K562 treated with DMSO at 1 percent for 4 hours (cell line): ENCODE results near the gene RARRES1. TPM values are rescaled to one million over a fixed set of nuclear protein-coding genes. Genes with fewer than 3 reads are reported as not detected.

Source experiments
- total RNA-seq: library from RNA; unstranded; fragments of 300-600 nt; gene quantifications from 2 replicates; pipeline ENCODE4 v1.2.3, GENCODE V29; 2022; ENCODE audit not compliant: insufficient read depth

The RARRES1 gene
- total RNA-seq: not detected in 2 replicates

GRCh38 chr3:158731938-158732855 lies at the start of gene RARRES1:
Gene RARRES1 (minus strand): TSS chr3:158732457. CDS start chr3:158732415, 42 bp downstream.

GRCh38 chr3:158672215-158673176 lies 59.8 kb downstream of the RARRES1 start, which contains the start of gene LXN:
Gene LXN (minus strand): TSS chr3:158672648. CDS start chr3:158672478, 170 bp downstream.

Other genes starting within 250 kb of the RARRES1 start
- gene MLF1, start 161.3 kb downstream of the RARRES1 start, total RNA-seq: 10.1 and 11.2 TPM in 2 replicates
- 11.4 and 11.9 TPM in 2 replicates for gene GFM1, start 87.9 kb downstream of the RARRES1 start, total RNA-seq
- not detected in 2 replicates for gene LXN, start 59.8 kb downstream of the RARRES1 start, total RNA-seq
- gene MFSD1, start 69.6 kb upstream of the RARRES1 start, total RNA-seq: 22.0 and 28.3 TPM in 2 replicates